IMR-90 (cell line): ENCODE results near the gene ABLIM3. TPM values are rescaled to one million over a fixed set of nuclear protein-coding genes. Genes with fewer than 3 reads are reported as not detected.

Experiments used
- ATAC-seq: fragments of 200-7000 bp; cut with Tn5 transposase; 2 replicates; pipeline ENCODE4 v1.9.1; 2020; ENCODE audit warnings: low read depth, mild to moderate bottlenecking, moderate library complexity
- BruUV-seq: library from RNA; stranded (reverse); fragments of 400-500 nt; replicated peaks from 2 replicates; lab custom pipeline; 2021; lab: Mats Ljungman, UMichigan
- CTCF ChIA-PET: fragments of 300-600 bp; formaldehyde crosslinking; extraction: SDS; loops from one replicate; lab custom pipeline; 2021; ENCODE audit warnings: antibody characterized with exemption; lab: Yijun Ruan, JAX
- POLR2A ChIA-PET: fragments of 300-600 bp; sonication (Branson Sonifier 250); formaldehyde crosslinking; loops from one replicate; lab custom pipeline; 2022; ENCODE audit warnings: antibody characterized with exemption; ENCODE audit not compliant: unreplicated experiment; lab: Charles Lee
- DNase-seq: peaks from one replicate; pipeline ENCODE4 v3.0.0; 2013
- H2AFZ ChIP-seq: replicated peaks from 2 replicates; pipeline ENCODE3; 2013; ENCODE audit warnings: low read length, mild to moderate bottlenecking; ENCODE audit not compliant: poor library complexity
- H2AK5ac ChIP-seq: 2 replicates; pipeline ENCODE4 v1.6.1; 2013; ENCODE audit warnings: low read depth, low read length, inconsistent platforms
- H2AK9ac ChIP-seq: replicated peaks from 2 replicates; pipeline ENCODE3; 2013; ENCODE audit warnings: mild to moderate bottlenecking, low read depth, low read length, moderate library complexity; ENCODE audit not compliant: poor library complexity
- H2BK120ac ChIP-seq: 2 replicates; pipeline ENCODE4 v1.6.1; 2013; ENCODE audit warnings: low read depth, low read length, inconsistent platforms
- H2BK15ac ChIP-seq: 3 replicates; pipeline ENCODE4 v1.6.1; 2013; ENCODE audit warnings: low read depth, low read length, inconsistent platforms
- H2BK20ac ChIP-seq: 2 replicates; pipeline ENCODE4 v1.6.1; 2013; ENCODE audit warnings: low read depth, mild to moderate bottlenecking, inconsistent platforms, low read length, moderate library complexity
- H2BK5ac ChIP-seq: 2 replicates; pipeline ENCODE4 v1.6.1; 2013; ENCODE audit warnings: mild to moderate bottlenecking, low read depth, low read length, inconsistent platforms; ENCODE audit not compliant: poor library complexity, severe bottlenecking
- H3K14ac ChIP-seq: replicated peaks from 2 replicates; pipeline ENCODE4 v1.6.1; 2013; ENCODE audit warnings: low read depth, low read length, inconsistent platforms
- H3K18ac ChIP-seq: 2 replicates; pipeline ENCODE4 v1.6.1; 2013; ENCODE audit warnings: low read depth, low read length, control low read depth
- H3K23ac ChIP-seq: 2 replicates; pipeline ENCODE4 v1.6.1; 2013; ENCODE audit warnings: low read depth, low read length, inconsistent platforms
- H3K27ac ChIP-seq: 2 replicates; pipeline ENCODE4 v1.5.1; 2013; ENCODE audit warnings: mild to moderate bottlenecking, control low read depth, low read length; ENCODE audit not compliant: insufficient read depth
- H3K27me3 ChIP-seq: 2 replicates; pipeline ENCODE4 v1.6.1; 2013; ENCODE audit warnings: low read length; ENCODE audit not compliant: control insufficient read depth, insufficient read depth
- H3K36me3 ChIP-seq: 2 replicates; pipeline ENCODE4 v1.6.1; 2013; ENCODE audit warnings: low read length, mixed read lengths; ENCODE audit not compliant: control insufficient read depth, insufficient read depth
- H3K4ac ChIP-seq: 2 replicates; pipeline ENCODE4 v1.6.1; 2013; ENCODE audit warnings: low read depth, low read length, inconsistent platforms
- H3K4me1 ChIP-seq: 2 replicates; pipeline ENCODE4 v1.6.1; 2013; ENCODE audit warnings: low read length, mixed read lengths; ENCODE audit not compliant: control insufficient read depth, insufficient read depth
- H3K4me2 ChIP-seq: 2 replicates; pipeline ENCODE4 v1.6.1; 2013; ENCODE audit warnings: low read depth, mild to moderate bottlenecking, control low read depth, low read length, moderate library complexity
- H3K4me3 ChIP-seq: 2 replicates; pipeline ENCODE4 v1.5.1; 2013; ENCODE audit warnings: low read depth, mild to moderate bottlenecking, control low read depth, low read length, moderate library complexity; ENCODE audit not compliant: insufficient read depth
- H3K56ac ChIP-seq: 2 replicates; pipeline ENCODE4 v1.6.1; 2013; ENCODE audit warnings: low read length, inconsistent platforms; ENCODE audit not compliant: insufficient read depth; ENCODE audit errors: extremely low read depth
- H3K79me1 ChIP-seq, 2 experiments: 2 replicates each; pipeline ENCODE4 v1.6.1; 2013; ENCODE audit warnings: low read length in 2 of 2, inconsistent platforms in 1 of 2, low read depth in 1 of 2
- H3K9ac ChIP-seq: 2 replicates; pipeline ENCODE4 v1.6.1; 2013; ENCODE audit warnings: low read depth, low read length, control low read depth
- H3K9me1 ChIP-seq: 2 replicates; pipeline ENCODE4 v1.6.1; 2013; ENCODE audit warnings: low read length, inconsistent platforms; ENCODE audit not compliant: insufficient read depth
- H3K9me3 ChIP-seq: 2 replicates; pipeline ENCODE4 v1.6.1; 2013; ENCODE audit warnings: low read length; ENCODE audit not compliant: control insufficient read depth, insufficient read depth
- H4K20me1 ChIP-seq: 2 replicates; pipeline ENCODE4 v1.6.1; 2013; ENCODE audit warnings: low read length, inconsistent platforms; ENCODE audit not compliant: insufficient read depth
- H4K5ac ChIP-seq: 2 replicates; pipeline ENCODE4 v1.6.1; 2013; ENCODE audit warnings: mild to moderate bottlenecking, low read depth, low read length, control low read depth
- H4K8ac ChIP-seq, 2 experiments: 2 replicates each; pipeline ENCODE4 v1.6.1; 2013; ENCODE audit warnings: low read depth in 2 of 2, low read length in 2 of 2, control low read depth in 1 of 2, inconsistent platforms in 1 of 2
- H4K91ac ChIP-seq: 2 replicates; pipeline ENCODE4 v1.6.1; 2013; ENCODE audit warnings: low read depth, low read length, inconsistent platforms; ENCODE audit not compliant: insufficient read depth
- BHLHE40 ChIP-seq: fragments of 150-350 bp; IDR thresholded peaks from 2 replicates; pipeline ENCODE4 v1.6.1; 2016; ENCODE audit warnings: mild to moderate bottlenecking, low read depth, low read length
- CEBPB ChIP-seq: IDR thresholded peaks from 2 replicates; pipeline ENCODE4 v1.6.1; 2012; ENCODE audit warnings: low read depth, low read length, improper control_type of control experiment
- CTCF ChIP-seq: conservative IDR thresholded peaks from 2 replicates; pipeline ENCODE4 v1.5.1; 2012; ENCODE audit warnings: mild to moderate bottlenecking, low read depth, low read length, improper control_type of control experiment
- FOS ChIP-seq: fragments of 150-350 bp; IDR thresholded peaks from 2 replicates; pipeline ENCODE4 v1.6.1; 2016; ENCODE audit warnings: low read depth, low read length
- MXI1 ChIP-seq: IDR thresholded peaks from 2 replicates; pipeline ENCODE4 v1.6.1; 2012; ENCODE audit warnings: low read depth, mild to moderate bottlenecking, low read length, moderate library complexity, borderline replicate concordance
- NFE2L2 ChIP-seq: fragments of 150-350 bp; IDR thresholded peaks from 2 replicates; pipeline ENCODE4 v1.6.1; 2016; ENCODE audit warnings: low read depth, mild to moderate bottlenecking, low read length
- RAD21 ChIP-seq: IDR thresholded peaks from 2 replicates; pipeline ENCODE4 v1.6.1; 2012; ENCODE audit warnings: low read length, improper control_type of control experiment
- RCOR1 ChIP-seq: IDR thresholded peaks from 2 replicates; pipeline ENCODE4 v1.6.1; 2012; ENCODE audit warnings: mild to moderate bottlenecking, low read length, improper control_type of control experiment; ENCODE audit not compliant: insufficient replicate concordance
- RFX5 ChIP-seq: IDR thresholded peaks from 2 replicates; pipeline ENCODE4 v1.8.0; 2012; ENCODE audit warnings: low read depth, mild to moderate bottlenecking, low read length, moderate library complexity
- SMC3 ChIP-seq: fragments of 150-350 bp; IDR thresholded peaks from 2 replicates; pipeline ENCODE4 v1.6.1; 2016; ENCODE audit warnings: low read depth, mild to moderate bottlenecking, antibody characterized with exemption, low read length, moderate library complexity
- dilution Hi-C: fragments of 300-500 bp; cut with HindIII; formaldehyde crosslinking; loops from one replicate; pipeline ENCODE4 v1.14.3; 2018; ENCODE audit warnings: low sequenced_read_pairs; ENCODE audit not compliant: unreplicated experiment
- in situ Hi-C: fragments of 300-500 bp; cut with MboI; formaldehyde crosslinking; loops from 3 replicates; pipeline ENCODE4 v1.14.3; 2019; ENCODE audit warnings: low sequenced_read_pairs, inconsistent platforms, mixed read lengths
- intact Hi-C: fragments of 100-400 bp; cut with micrococcal nuclease; formaldehyde crosslinking; loops from 2 replicates; pipeline ENCODE4 v1.10.0; 2022
- polyA plus RNA-seq, 3 experiments: library from polyadenylated mRNA; depleted of rRNA; stranded (reverse); fragments of >200 nt; gene quantifications; 2 replicates each; pipeline ENCODE4 v1.2.3, GENCODE V29; 2012; ENCODE audit warnings: low replicate concordance in 1 of 3
- total RNA-seq: library from RNA; depleted of rRNA; stranded (reverse); fragments of >200 nt; gene quantifications from 2 replicates; pipeline ENCODE4 v1.2.3, GENCODE V29; 2012
- TF ChIP-seq, protein P1 (sequence below): fragments of 150-350 bp; IDR thresholded peaks from 2 replicates; pipeline ENCODE4 v1.6.1; 2017; ENCODE audit warnings: mild to moderate bottlenecking, antibody characterized with exemption, low read length, low read depth
- TF ChIP-seq, protein P2 (sequence below): fragments of 150-350 bp; IDR thresholded peaks from 2 replicates; pipeline ENCODE4 v1.6.1; 2016; ENCODE audit warnings: low read depth, mild to moderate bottlenecking, low read length, moderate library complexity, borderline replicate concordance

ABLIM3 gene
- total and polyA plus RNA-seq, 2 of the 4 experiments (the other 2 are of a cell fraction) = 33.3 to 69.9 TPM

- TF ChIP-seq, protein P1, sequence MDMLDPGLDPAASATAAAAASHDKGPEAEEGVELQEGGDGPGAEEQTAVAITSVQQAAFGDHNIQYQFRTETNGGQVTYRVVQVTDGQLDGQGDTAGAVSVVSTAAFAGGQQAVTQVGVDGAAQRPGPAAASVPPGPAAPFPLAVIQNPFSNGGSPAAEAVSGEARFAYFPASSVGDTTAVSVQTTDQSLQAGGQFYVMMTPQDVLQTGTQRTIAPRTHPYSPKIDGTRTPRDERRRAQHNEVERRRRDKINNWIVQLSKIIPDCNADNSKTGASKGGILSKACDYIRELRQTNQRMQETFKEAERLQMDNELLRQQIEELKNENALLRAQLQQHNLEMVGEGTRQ = no peak
- TF ChIP-seq, protein P2, sequence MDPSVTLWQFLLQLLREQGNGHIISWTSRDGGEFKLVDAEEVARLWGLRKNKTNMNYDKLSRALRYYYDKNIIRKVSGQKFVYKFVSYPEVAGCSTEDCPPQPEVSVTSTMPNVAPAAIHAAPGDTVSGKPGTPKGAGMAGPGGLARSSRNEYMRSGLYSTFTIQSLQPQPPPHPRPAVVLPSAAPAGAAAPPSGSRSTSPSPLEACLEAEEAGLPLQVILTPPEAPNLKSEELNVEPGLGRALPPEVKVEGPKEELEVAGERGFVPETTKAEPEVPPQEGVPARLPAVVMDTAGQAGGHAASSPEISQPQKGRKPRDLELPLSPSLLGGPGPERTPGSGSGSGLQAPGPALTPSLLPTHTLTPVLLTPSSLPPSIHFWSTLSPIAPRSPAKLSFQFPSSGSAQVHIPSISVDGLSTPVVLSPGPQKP = no peak
Measured at GRCh38 chr5:149229298-149229937, 88.1 kb downstream of the ABLIM3 start (continued).

GRCh38 chr5:149235841-149236240 is 94.5 kb downstream of the ABLIM3 start:
- Histone ChIP-seq H3K79me1 (peaks cover 0 to 5% of the 10 kb centered on the region in 2 experiments; a peak in 1 of 4 replicates), H4K5ac (no peak overlapping the region), H2BK5ac (no peak overlapping the region), H3K4me2 (no peak overlapping the region), H3K4me3 (no peak overlapping the region), H3K27me3 (no peaks in the 10 kb centered on the region), H2BK20ac (no peak overlapping the region), H2AK5ac (no peak overlapping the region), H4K8ac (no peak overlapping the region), H2BK120ac (no peak overlapping the region), H3K36me3 (peaks cover 53% of the 10 kb centered on the region), H3K9me1 (peaks cover 6% of the 10 kb centered on the region), H3K27ac (no peak overlapping the region), H3K4me1 (no peaks in the 10 kb centered on the region), H3K18ac (no peak overlapping the region), H3K9me3 (no peaks in the 10 kb centered on the region), H4K20me1 (no peaks in the 10 kb centered on the region), H3K4ac (no peak overlapping the region), H3K56ac (no peak overlapping the region), H3K9ac (no peak overlapping the region), H3K14ac (no peak overlapping the region), H2AK9ac (no peak overlapping the region), H2AFZ (no peak overlapping the region), H4K91ac (no peak overlapping the region), H3K23ac (no peak overlapping the region), H2BK15ac (no peak overlapping the region)
- POLR2A ChIA-PET = no interaction called here
- no TSS peak for BruUV-seq
- dilution Hi-C loops = no loop called here
- in situ Hi-C loops = loop anchor here (10.0 to 25.0 kb wide), 2 partner anchors 501 to 799 kb away; no protein-coding TSS in a partner anchor
- CTCF ChIA-PET = no interaction called here
- ATAC-seq = no peak; the same call in 1 of the 2 replicates
- intact Hi-C loops = no loop called here
- no peak for DNase-seq
- TF ChIP-seq BHLHE40 = no peak
- no peak for TF ChIP-seq MXI1
- no peak for TF ChIP-seq FOS
- no peak for TF ChIP-seq RFX5
- no peak for TF ChIP-seq RCOR1
- TF ChIP-seq SMC3 = no peak
- TF ChIP-seq RAD21 = no peak
- no peak for TF ChIP-seq CTCF
- TF ChIP-seq CEBPB = no peak
- TF ChIP-seq, protein P2 = no peak
- no peak for TF ChIP-seq NFE2L2
